PFSK-1 (cell line): ENCODE results near the gene DYNLL1.
A peak's percentile ranks its signal among the peaks of the same experiment; 100 is the strongest.

Experiments
- FOXP2 ChIP-seq: optimal IDR thresholded peaks from 2 replicates; pipeline ENCODE3; 2011; ENCODE audit warnings: borderline replicate concordance, control low read depth, inconsistent platforms; ENCODE audit not compliant: insufficient read depth; ENCODE audit errors: extremely low read length, extremely low read depth
- POLR2AphosphoS5 ChIP-seq: IDR thresholded peaks from 2 replicates; pipeline ENCODE4 v1.6.1; 2012; ENCODE audit warnings: low read depth, mild to moderate bottlenecking, control low read depth, low read length, moderate library complexity
- REST ChIP-seq, 2 experiments: IDR thresholded peaks; 2 replicates each; pipeline versions ENCODE4 v1.6.1 to v1.8.0; 2011 to 2012; ENCODE audit warnings: low read depth in 2 of 2, low read length in 2 of 2, control low read depth in 1 of 2, inconsistent platforms in 1 of 2, mild to moderate bottlenecking in 1 of 2, moderate library complexity in 1 of 2; ENCODE audit not compliant: insufficient read depth in 1 of 2
- SIN3A ChIP-seq: IDR thresholded peaks from 2 replicates; pipeline ENCODE4 v1.6.1; 2012; ENCODE audit warnings: mild to moderate bottlenecking, low read length, moderate library complexity, borderline replicate concordance; ENCODE audit not compliant: insufficient read depth
- TAF1 ChIP-seq: IDR thresholded peaks from 2 replicates; pipeline ENCODE4 v1.6.1; 2012; ENCODE audit warnings: low read length, control low read depth, borderline replicate concordance; ENCODE audit not compliant: insufficient read depth

GRCh38 chr12:120468325-120468820 is 27.5 kb upstream of the DYNLL1 start:
- 0 out of 2 replicates have a peak, but pooled peaks have one; percentile 40 for TF ChIP-seq TAF1
- peak; percentile 73; the same call in 1 of the 2 replicates for TF ChIP-seq SIN3A
- TF ChIP-seq REST (IDR thresholded peaks at IDR 0.05; ENCODE audit: insufficient read depth in 1 of 2, low read depth in 2 of 2, low read length in 2 of 2), result no peak
- TF ChIP-seq POLR2AphosphoS5, result no peak; the same call in 1 of the 2 replicates
- TF ChIP-seq FOXP2, result no peak
